ENCODE data around the gene CRADD.
A peak's percentile ranks its signal among the peaks of the same experiment; 100 is the strongest.

Gene CRADD

DNA sequence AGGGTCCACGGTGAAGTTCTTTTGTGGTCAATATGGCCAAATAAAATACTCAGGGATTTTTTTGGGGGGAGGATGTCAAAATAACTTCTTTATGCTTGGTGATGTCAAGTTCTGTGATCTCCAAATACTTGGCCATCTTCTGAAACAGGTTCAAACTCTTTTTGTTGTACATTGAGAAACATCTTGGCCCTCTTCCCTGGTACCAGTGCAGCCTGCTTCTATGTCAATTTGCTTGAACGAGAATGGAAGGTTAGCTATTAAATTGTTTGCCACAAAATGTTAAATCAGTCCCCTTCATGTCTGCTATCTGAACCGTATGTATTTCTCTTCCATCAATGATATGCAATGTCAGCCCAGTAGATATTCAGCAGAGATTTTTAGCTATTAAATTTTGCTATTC, 6.1 kb upstream of the CRADD start:
- in situ Hi-C loops (cut with HindIII; ENCODE audit: low pct_ligation_motif_present, low sequenced_read_pairs) = no loop called here
- H3K27me3 ChIP-seq (replicated peaks) = no peaks in the 10 kb centered on the region
- no peaks in the 10 kb centered on the region for H3K36me3 ChIP-seq (replicated peaks)
- TF ChIP-seq, protein P1, sequence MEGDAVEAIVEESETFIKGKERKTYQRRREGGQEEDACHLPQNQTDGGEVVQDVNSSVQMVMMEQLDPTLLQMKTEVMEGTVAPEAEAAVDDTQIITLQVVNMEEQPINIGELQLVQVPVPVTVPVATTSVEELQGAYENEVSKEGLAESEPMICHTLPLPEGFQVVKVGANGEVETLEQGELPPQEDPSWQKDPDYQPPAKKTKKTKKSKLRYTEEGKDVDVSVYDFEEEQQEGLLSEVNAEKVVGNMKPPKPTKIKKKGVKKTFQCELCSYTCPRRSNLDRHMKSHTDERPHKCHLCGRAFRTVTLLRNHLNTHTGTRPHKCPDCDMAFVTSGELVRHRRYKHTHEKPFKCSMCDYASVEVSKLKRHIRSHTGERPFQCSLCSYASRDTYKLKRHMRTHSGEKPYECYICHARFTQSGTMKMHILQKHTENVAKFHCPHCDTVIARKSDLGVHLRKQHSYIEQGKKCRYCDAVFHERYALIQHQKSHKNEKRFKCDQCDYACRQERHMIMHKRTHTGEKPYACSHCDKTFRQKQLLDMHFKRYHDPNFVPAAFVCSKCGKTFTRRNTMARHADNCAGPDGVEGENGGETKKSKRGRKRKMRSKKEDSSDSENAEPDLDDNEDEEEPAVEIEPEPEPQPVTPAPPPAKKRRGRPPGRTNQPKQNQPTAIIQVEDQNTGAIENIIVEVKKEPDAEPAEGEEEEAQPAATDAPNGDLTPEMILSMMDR (IDR thresholded peaks at IDR 0.05; ENCODE audit: low read depth, low read length, missing control alignments) = no peak
- no peak for DNase-seq
- no peak overlapping the region for H3K4me3 ChIP-seq (ENCODE audit: low read depth, low read length)
- H3K27ac ChIP-seq = no peak overlapping the region

DNA sequence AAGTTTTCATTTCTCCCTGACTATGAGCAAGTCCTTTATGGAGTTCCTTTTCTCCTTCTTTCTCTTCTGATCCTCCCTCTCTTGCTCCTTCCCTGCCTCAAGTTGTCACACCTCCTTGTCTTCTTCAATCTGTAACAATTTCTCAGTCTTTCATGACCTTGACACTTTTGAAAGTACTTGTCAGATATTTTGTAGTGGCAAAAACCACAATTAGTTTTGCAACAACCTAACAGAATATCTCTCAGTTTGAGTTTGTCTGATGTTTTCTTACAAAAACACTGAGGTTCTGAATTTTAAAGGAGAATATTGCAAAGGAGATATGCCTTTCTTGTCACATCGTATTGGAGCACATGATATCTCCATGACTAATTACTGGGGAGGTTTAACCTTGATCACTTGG, 4.1 kb upstream of the CRADD start:
- in situ Hi-C loops (cut with HindIII; ENCODE audit: low pct_ligation_motif_present, low sequenced_read_pairs) = no loop called here
- no peak for DNase-seq
- Histone ChIP-seq H3K4me3 (ENCODE audit: low read depth, low read length) (no peak overlapping the region), H3K27me3 (replicated peaks) (no peaks in the 10 kb centered on the region), H3K36me3 (replicated peaks) (no peaks in the 10 kb centered on the region), H3K27ac (no peak overlapping the region)
- TF ChIP-seq, protein P1 (IDR thresholded peaks at IDR 0.05; ENCODE audit: low read depth, low read length, missing control alignments) = no peak

DNA sequence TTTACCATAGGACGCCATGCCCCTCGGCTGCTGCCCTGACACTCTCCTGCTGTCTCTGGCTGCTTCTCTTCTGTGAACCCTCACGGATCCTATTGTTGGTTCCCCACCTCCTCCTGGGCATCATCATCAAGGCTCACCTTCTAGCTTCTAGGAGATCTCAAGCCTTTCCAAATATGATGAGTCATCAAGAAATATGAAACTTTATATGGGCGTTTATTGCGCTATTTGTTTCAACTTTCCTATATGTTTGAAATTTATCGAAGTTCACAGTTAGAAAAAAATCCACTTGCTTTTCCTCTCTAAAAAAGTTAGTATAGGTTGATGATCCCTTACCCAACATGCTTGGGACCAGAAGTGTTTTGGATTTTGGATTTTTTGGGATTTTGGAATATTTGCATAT, 2.8 kb upstream of the CRADD start:
- Histone ChIP-seq H3K4me3 (ENCODE audit: low read depth, low read length) (no peak overlapping the region), H3K36me3 (replicated peaks) (no peaks in the 10 kb centered on the region), H3K27me3 (replicated peaks) (no peaks in the 10 kb centered on the region), H3K27ac (no peak overlapping the region)
- TF ChIP-seq, protein P1 (IDR thresholded peaks at IDR 0.05; ENCODE audit: low read depth, low read length, missing control alignments) = no peak
- no peak for DNase-seq
- in situ Hi-C loops (cut with HindIII; ENCODE audit: low pct_ligation_motif_present, low sequenced_read_pairs) = no loop called here

DNA sequence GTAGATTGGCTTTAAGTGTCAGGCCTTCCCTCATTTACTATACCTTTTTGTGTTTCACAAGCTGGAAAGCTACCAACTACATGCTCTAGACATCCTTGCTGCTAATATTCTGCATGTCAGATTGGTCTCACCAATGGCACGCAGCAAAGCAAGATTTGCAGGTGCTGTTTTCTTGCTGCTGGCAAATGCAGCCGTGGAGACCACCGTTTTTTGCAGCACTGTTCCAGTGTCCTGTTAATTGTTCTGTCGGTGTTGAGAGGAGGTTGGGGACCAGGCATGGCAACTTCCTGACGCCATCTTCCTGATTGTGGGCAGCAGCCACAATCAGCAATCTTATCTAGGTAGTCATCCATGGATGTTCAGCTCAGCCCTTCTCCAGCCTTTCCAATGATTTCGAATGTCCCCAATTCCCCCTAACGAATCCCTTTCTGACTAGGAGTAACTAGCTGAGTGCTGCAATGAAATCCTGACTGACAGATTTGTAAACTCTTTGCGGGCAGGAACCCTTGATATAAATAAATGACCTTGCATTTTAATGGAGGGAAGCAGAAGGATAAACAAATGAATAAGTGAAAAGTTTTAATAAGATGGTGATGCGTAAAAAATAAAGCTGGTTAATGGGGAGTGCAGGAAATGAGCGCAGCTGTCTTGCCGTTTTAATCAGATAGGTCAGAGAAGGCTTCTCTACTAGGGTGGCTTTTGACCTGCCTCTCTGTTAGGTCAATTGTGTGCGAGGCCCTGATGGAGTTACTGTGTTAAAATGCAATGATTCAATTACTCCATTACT, 574 bp upstream of the CRADD start:
- H3K27ac ChIP-seq = peak overlapping the region; percentile 94
- no peak for DNase-seq
- in situ Hi-C loops (cut with HindIII; ENCODE audit: low pct_ligation_motif_present, low sequenced_read_pairs) = no loop called here
- no peaks in the 10 kb centered on the region for H3K27me3 ChIP-seq (replicated peaks)
- TF ChIP-seq, protein P1 (IDR thresholded peaks at IDR 0.05; ENCODE audit: low read depth, low read length, missing control alignments) = no peak
- no peaks in the 10 kb centered on the region for H3K36me3 ChIP-seq (replicated peaks)
- peak overlapping the region; percentile 75 for H3K4me3 ChIP-seq (ENCODE audit: low read depth, low read length)

DNA sequence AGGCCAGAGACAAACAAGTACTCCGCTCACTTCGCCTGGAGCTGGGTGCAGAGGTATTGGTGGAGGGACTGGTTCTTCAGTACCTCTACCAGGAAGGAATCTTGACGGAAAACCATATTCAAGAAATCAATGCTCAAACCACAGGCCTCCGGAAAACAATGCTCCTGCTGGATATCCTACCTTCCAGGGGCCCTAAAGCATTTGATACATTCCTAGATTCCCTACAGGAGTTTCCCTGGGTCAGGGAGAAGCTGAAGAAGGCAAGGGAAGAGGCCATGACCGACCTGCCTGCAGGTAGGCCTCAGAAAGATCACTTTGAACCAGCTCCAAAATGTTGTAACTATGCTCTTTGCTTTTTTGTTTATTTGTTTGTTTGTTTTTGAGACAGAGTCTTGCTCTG, 1.6 kb downstream of the CRADD start:
- TF ChIP-seq, protein P1 (IDR thresholded peaks at IDR 0.05; ENCODE audit: low read depth, low read length, missing control alignments) = no peak
- Histone ChIP-seq H3K36me3 (replicated peaks) (no peaks in the 10 kb centered on the region), H3K4me3 (ENCODE audit: low read depth, low read length) (no peak overlapping the region), H3K27ac (no peak overlapping the region), H3K27me3 (replicated peaks) (no peaks in the 10 kb centered on the region)
- in situ Hi-C loops (cut with HindIII; ENCODE audit: low pct_ligation_motif_present, low sequenced_read_pairs) = no loop called here
- DNase-seq = no peak

Data from brain microvascular endothelial cell (primary cell).